Kidney (tissue), 14 donors: ENCODE data around the gene RAB6B. TPM values are rescaled to one million over a fixed set of nuclear protein-coding genes. Genes with fewer than 3 reads are reported as not detected.
A peak's percentile ranks its signal among the peaks of the same experiment; 100 is the strongest.

Experiments used
- DNase-seq, 5 donors: peaks; one replicate each; pipeline ENCODE4 v3.0.0-alpha.2; 2013 to 2020
- FAIRE-seq: peaks from 2 replicates; lab custom pipeline; 2012; peaks lifted over from hg19 to GRCh38; lab: Jason Lieb, UNC
- H3K27ac ChIP-seq, 2 donors: one replicate each; pipeline ENCODE4 v1.7.0; 2013; ENCODE audit warnings: low read depth in 2 of 2, low read length in 2 of 2, inconsistent platforms in 1 of 2
- H3K27me3 ChIP-seq: one replicate; pipeline ENCODE4 v1.7.1; 2013; ENCODE audit warnings: low read length, inconsistent platforms; ENCODE audit not compliant: control insufficient read depth, insufficient read depth
- H3K36me3 ChIP-seq, 3 donors: one replicate each; pipeline versions ENCODE4 v1.7.0 to v1.7.1; 2013; ENCODE audit warnings: low read length in 3 of 3, control low read depth in 1 of 3, inconsistent platforms in 1 of 3; ENCODE audit not compliant: insufficient read depth in 3 of 3, control insufficient read depth in 2 of 3
- H3K4me1 ChIP-seq, 3 donors: one replicate each; pipeline versions ENCODE4 v1.7.0 to v1.7.1; 2013; ENCODE audit warnings: low read length in 3 of 3, inconsistent platforms in 1 of 3, low read depth in 1 of 3; ENCODE audit not compliant: control insufficient read depth in 2 of 3, insufficient read depth in 2 of 3
- H3K4me3 ChIP-seq, 3 donors: one replicate each; pipeline versions ENCODE4 v1.7.0 to v1.8.1; 2013; ENCODE audit warnings: low read length in 3 of 3, control low read depth in 1 of 3, inconsistent platforms in 1 of 3
- H3K9ac ChIP-seq, 3 donors: one replicate each; pipeline versions ENCODE4 v1.7.0 to v1.7.1; 2013; ENCODE audit warnings: low read length in 3 of 3, control low read depth in 1 of 3, inconsistent platforms in 1 of 3
- H3K9me3 ChIP-seq, 3 donors: one replicate each; pipeline versions ENCODE4 v1.7.0 to v1.7.1; 2013; ENCODE audit warnings: low read length in 3 of 3, control low read depth in 1 of 3, inconsistent platforms in 1 of 3; ENCODE audit not compliant: control insufficient read depth in 2 of 3, insufficient read depth in 1 of 3
- intact Hi-C: fragments of 100-400 bp; cut with DNase I; formaldehyde crosslinking; loops from one replicate; pipeline ENCODE4 v1.11.1; 2022
- polyA plus RNA-seq: library from polyadenylated mRNA; stranded (reverse); fragments of 350-450 nt; fragmentation: Illumina TruSeq; extraction: RNeasy Lipid Tissue Mini Kit (QIAGEN cat#74804); gene quantifications from one replicate; pipeline ENCODE4 v1.2.3, GENCODE V29; 2014; ENCODE audit warnings: low read depth, low replicate concordance; ENCODE audit not compliant: insufficient read depth
- total RNA-seq: library from RNA; stranded (reverse); fragmentation: NEBNext Ultra II Directional; extraction: Animal tissue kit (Norgen Biotek cat#: 25700); gene quantifications from one replicate; pipeline ENCODE4 v1.2.1, GENCODE V29; 2021
- TF ChIP-seq, protein P1 (sequence below): IDR thresholded peaks from 3 replicates; pipeline ENCODE4 v1.5.1; 2012; ENCODE audit warnings: mild to moderate bottlenecking, moderate library complexity, borderline replicate concordance; ENCODE audit not compliant: insufficient read depth; ENCODE audit errors: extremely low read depth
- donor health status: control.
- donor health status: control.
- donor health status: control.
- donor health status: control.
- donor health status: control.
- donor health status: DM: yes; HTN: yes; CAD: no.
- donor health status: Normal renal cell carcinoma (clear cell type).

The RAB6B gene
- total and polyA plus RNA-seq, 2 donors from 2014 or later = 6.6 to 17.7 TPM

- no peak overlapping the region for H3K9ac ChIP-seq
- peak; percentile 78 for FAIRE-seq
- no peak overlapping the region for H3K4me3 ChIP-seq
- H3K27ac ChIP-seq = no peak overlapping the region
- H3K27me3 ChIP-seq = no peaks in the 10 kb centered on the region
- intact Hi-C loops = no loop called here
- H3K4me1 ChIP-seq = no peaks in the 10 kb centered on the region
- TF ChIP-seq, protein P1, sequence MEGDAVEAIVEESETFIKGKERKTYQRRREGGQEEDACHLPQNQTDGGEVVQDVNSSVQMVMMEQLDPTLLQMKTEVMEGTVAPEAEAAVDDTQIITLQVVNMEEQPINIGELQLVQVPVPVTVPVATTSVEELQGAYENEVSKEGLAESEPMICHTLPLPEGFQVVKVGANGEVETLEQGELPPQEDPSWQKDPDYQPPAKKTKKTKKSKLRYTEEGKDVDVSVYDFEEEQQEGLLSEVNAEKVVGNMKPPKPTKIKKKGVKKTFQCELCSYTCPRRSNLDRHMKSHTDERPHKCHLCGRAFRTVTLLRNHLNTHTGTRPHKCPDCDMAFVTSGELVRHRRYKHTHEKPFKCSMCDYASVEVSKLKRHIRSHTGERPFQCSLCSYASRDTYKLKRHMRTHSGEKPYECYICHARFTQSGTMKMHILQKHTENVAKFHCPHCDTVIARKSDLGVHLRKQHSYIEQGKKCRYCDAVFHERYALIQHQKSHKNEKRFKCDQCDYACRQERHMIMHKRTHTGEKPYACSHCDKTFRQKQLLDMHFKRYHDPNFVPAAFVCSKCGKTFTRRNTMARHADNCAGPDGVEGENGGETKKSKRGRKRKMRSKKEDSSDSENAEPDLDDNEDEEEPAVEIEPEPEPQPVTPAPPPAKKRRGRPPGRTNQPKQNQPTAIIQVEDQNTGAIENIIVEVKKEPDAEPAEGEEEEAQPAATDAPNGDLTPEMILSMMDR = no peak
- peaks cover 0 to 14% (median 0%) of the 10 kb centered on the region in 3 donors for H3K9me3 ChIP-seq
- H3K36me3 ChIP-seq = no peaks in the 10 kb centered on the region
- no peak for DNase-seq
These were observed 21.3 kb downstream of the RAB6B start for GRCh38 chr3:133874344-133874743.

- no peak for FAIRE-seq
- Histone ChIP-seq H3K9ac (no peak overlapping the region), H3K36me3 (no peaks in the 10 kb centered on the region), H3K4me3 (no peak overlapping the region), H3K4me1 (peaks cover 0 to 2% (median 0%) of the 10 kb centered on the region in 3 donors), H3K9me3 (no peaks in the 10 kb centered on the region), H3K27ac (no peak overlapping the region), H3K27me3 (no peaks in the 10 kb centered on the region)
- intact Hi-C loops = no loop called here
- TF ChIP-seq, protein P1 = no peak
- DNase-seq = peak in 1 of 5 donors; percentile 39
These were observed 22.9 kb downstream of the RAB6B start for GRCh38 chr3:133872781-133873180.

DNA sequence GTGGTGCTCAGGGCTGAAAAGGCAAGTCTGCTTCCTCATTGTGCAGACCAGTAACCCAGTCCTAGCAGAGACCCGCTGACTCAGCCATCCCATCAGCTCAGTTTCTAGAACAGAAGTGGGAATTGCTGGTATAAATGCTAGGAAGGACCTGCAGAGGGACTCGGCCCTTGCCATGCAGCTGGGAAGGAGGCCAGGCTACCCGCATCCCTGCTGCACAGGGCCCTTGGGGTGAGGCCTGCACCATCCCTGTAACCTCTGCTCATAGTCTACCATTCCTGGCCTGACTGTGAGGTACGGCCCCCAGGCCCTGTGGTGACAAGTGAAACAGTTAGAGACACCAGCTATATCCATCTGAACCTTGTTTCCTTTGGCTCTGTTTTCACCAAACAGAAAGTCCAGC is 23.5 kb downstream of the RAB6B start:
- H3K9ac ChIP-seq = no peak overlapping the region
- H3K27me3 ChIP-seq = no peaks in the 10 kb centered on the region
- DNase-seq (no peak), FAIRE-seq (no peak)
- no peaks in the 10 kb centered on the region for H3K9me3 ChIP-seq
- H3K4me3 ChIP-seq = no peak overlapping the region
- peaks cover 0 to 2% (median 0%) of the 10 kb centered on the region in 3 donors for H3K4me1 ChIP-seq
- H3K27ac ChIP-seq = no peak overlapping the region
- intact Hi-C loops = no loop called here
- TF ChIP-seq, protein P1 = no peak
- no peaks in the 10 kb centered on the region for H3K36me3 ChIP-seq

GRCh38 chr3:133871368-133872090 is 24.2 kb downstream of the RAB6B start:
- intact Hi-C loops = no loop called here
- H3K27ac ChIP-seq = no peak overlapping the region
- no peak for FAIRE-seq
- H3K36me3 ChIP-seq = no peaks in the 10 kb centered on the region
- no peaks in the 10 kb centered on the region for H3K27me3 ChIP-seq
- H3K9me3 ChIP-seq = no peaks in the 10 kb centered on the region
- H3K4me3 ChIP-seq = no peak overlapping the region
- peak in 1 of 5 donors; percentile 33 for DNase-seq
- no peak overlapping the region for H3K9ac ChIP-seq
- TF ChIP-seq, protein P1 = no peak
- H3K4me1 ChIP-seq = peaks cover 0 to 2% (median 0%) of the 10 kb centered on the region in 3 donors
